HepG2 (cell line): ENCODE results near the gene BTBD7. TPM values are rescaled to one million over a fixed set of nuclear protein-coding genes. Genes with fewer than 3 reads are reported as not detected.
A peak's percentile ranks its signal among the peaks of the same experiment; 100 is the strongest.

Experiments used
- ATAC-seq: fragments of 200-7000 bp; cut with Tn5 transposase; 3 replicates; pipeline ENCODE4 v1.9.1; 2020; ENCODE audit warnings: mild to moderate bottlenecking, moderate library complexity
- BruUV-seq: library from RNA; stranded (reverse); fragments of 400-500 nt; replicated peaks from 2 replicates; lab custom pipeline; 2021; lab: Mats Ljungman, UMichigan
- CTCF ChIA-PET: fragments of 300-600 bp; formaldehyde crosslinking; extraction: SDS; loops from one replicate; lab custom pipeline; 2021; ENCODE audit warnings: low total read pairs, inconsistent platforms, low intra/inter-chr PET ratio; lab: Yijun Ruan, JAX
- POLR2A ChIA-PET: fragments of 350-600 bp; sonication (Branson Sonifier 250); formaldehyde crosslinking; loops from one replicate; lab custom pipeline; 2020; ENCODE audit warnings: antibody characterized with exemption, inconsistent platforms; lab: Yijun Ruan, JAX
- DNase-seq: peaks from one replicate; pipeline ENCODE4 v3.0.0-alpha.2; 2015; ENCODE audit warnings: low spot score
- FAIRE-seq: peaks from 3 replicates; lab custom pipeline; 2011; peaks lifted over from hg19 to GRCh38; lab: Jason Lieb, UNC
- H2AFZ ChIP-seq: one replicate; pipeline ENCODE4 v1.6.1; 2011; ENCODE audit warnings: low read length, inconsistent platforms
- H3K27ac ChIP-seq: fragments of 300-600 bp; 3 replicates; pipeline ENCODE4 v1.8.0; 2011; ENCODE audit warnings: mixed run types, mild to moderate bottlenecking, mixed read lengths, low read length, inconsistent platforms; ENCODE audit not compliant: insufficient read depth; ENCODE audit errors: extremely low read length
- H3K27me3 ChIP-seq, 2 experiments: fragments of 200-600 bp in 1 of 2; 2 replicates in 1 of 2; 3 replicates in 1 of 2; pipeline versions ENCODE4 v1.6.0 to v1.8.0; 2011; ENCODE audit warnings: low read length in 2 of 2, mild to moderate bottlenecking in 2 of 2, moderate library complexity in 2 of 2, inconsistent platforms in 1 of 2; ENCODE audit not compliant: insufficient read depth in 2 of 2, control insufficient read depth in 1 of 2
- H3K36me3 ChIP-seq, 2 experiments: fragments of 200-600 bp in 1 of 2; replicated peaks in 1 of 2; 2 replicates in 1 of 2; 3 replicates in 1 of 2; pipeline versions ENCODE4 v1.5.1 to v1.8.0; 2011; ENCODE audit warnings: low read length in 2 of 2, inconsistent platforms in 1 of 2; ENCODE audit not compliant: insufficient read depth in 2 of 2, control insufficient read depth in 1 of 2
- H3K4me1 ChIP-seq: 2 replicates; pipeline ENCODE4 v1.5.1; 2012; ENCODE audit warnings: low read length, inconsistent platforms; ENCODE audit not compliant: insufficient read depth
- H3K4me2 ChIP-seq: 2 replicates; pipeline ENCODE4 v1.6.0; 2011; ENCODE audit warnings: low read depth, low read length, inconsistent platforms
- H3K4me3 ChIP-seq, 3 experiments: fragments of 200-600 bp in 1 of 3; sonication (generic), shearing (Covaris generic) in 1 of 3; replicated peaks in 1 of 3; 2 replicates each; pipeline ENCODE4 v1.5.1; 2011 to 2016; ENCODE audit warnings: low read length in 3 of 3, inconsistent platforms in 2 of 3, low read depth in 2 of 3, mild to moderate bottlenecking in 2 of 3, control low read depth in 1 of 3, mixed read lengths in 1 of 3; ENCODE audit not compliant: insufficient read depth in 1 of 3
- H3K79me2 ChIP-seq: one replicate; pipeline ENCODE4 v1.6.1; 2011; ENCODE audit warnings: low read length, inconsistent platforms; ENCODE audit not compliant: insufficient read depth
- H3K9ac ChIP-seq: 2 replicates; pipeline ENCODE4 v1.6.0; 2011; ENCODE audit warnings: mild to moderate bottlenecking, low read depth, low read length, inconsistent platforms; ENCODE audit not compliant: insufficient read depth
- H3K9me3 ChIP-seq: 2 replicates; pipeline ENCODE4 v1.5.1; 2012; ENCODE audit warnings: mild to moderate bottlenecking, low read length
- H4K20me1 ChIP-seq: 2 replicates; pipeline ENCODE4 v1.6.0; 2011; ENCODE audit warnings: inconsistent platforms, mild to moderate bottlenecking, low read length, moderate library complexity; ENCODE audit not compliant: insufficient read depth
- ATF3 ChIP-seq: sonication (generic); formaldehyde crosslinking; IDR thresholded peaks from 2 replicates; pipeline ENCODE4 v1.4.0; 2020; ENCODE audit warnings: missing genetic modification reagents
- BHLHE40 ChIP-seq: IDR thresholded peaks from 2 replicates; pipeline ENCODE4 v1.6.1; 2011; ENCODE audit warnings: low read length, improper control_type of control experiment
- BORCS8-MEF2B ChIP-seq: sonication (generic); formaldehyde crosslinking; IDR thresholded peaks from 2 replicates; pipeline ENCODE4 v1.8.0; 2022; ENCODE audit warnings: mild to moderate bottlenecking, missing genetic modification reagents
- CREM ChIP-seq, 2 experiments: sonication (generic) in 1 of 2; formaldehyde crosslinking in 1 of 2; IDR thresholded peaks; 2 replicates each; pipeline versions ENCODE4 v1.4.0 to v1.6.1; 2016 to 2020; ENCODE audit warnings: antibody characterized with exemption in 1 of 2, mild to moderate bottlenecking in 1 of 2, missing genetic modification reagents in 1 of 2
- GATAD2A ChIP-seq: IDR thresholded peaks from 2 replicates; pipeline ENCODE4 v1.6.1; 2016
- HNRNPK ChIP-seq: fragments of 200-400 bp; formaldehyde crosslinking; IDR thresholded peaks from 2 replicates; pipeline ENCODE4 v1.6.1; 2018; ENCODE audit warnings: low read length, low read depth, moderate library complexity, mild to moderate bottlenecking; ENCODE audit not compliant: poor library complexity, severe bottlenecking
- NR2F6 ChIP-seq, 2 experiments: IDR thresholded peaks; 2 replicates each; pipeline ENCODE4 v1.6.1; 2016; ENCODE audit warnings: antibody characterized with exemption in 1 of 2, mild to moderate bottlenecking in 1 of 2
- STAG1 ChIP-seq: sonication (generic); formaldehyde crosslinking; IDR thresholded peaks from 2 replicates; pipeline ENCODE4 v1.4.0; 2020; ENCODE audit warnings: missing genetic modification reagents
- ZBTB49 ChIP-seq: sonication (generic); formaldehyde crosslinking; IDR thresholded peaks from 2 replicates; pipeline ENCODE4 v1.4.0; 2020; ENCODE audit warnings: missing genetic modification reagents, borderline replicate concordance
- ZNF143 ChIP-seq: sonication (generic); formaldehyde crosslinking; IDR thresholded peaks from 2 replicates; pipeline ENCODE4 v1.4.0; 2020; ENCODE audit warnings: missing genetic modification reagents
- ZNF329 ChIP-seq: sonication (generic); formaldehyde crosslinking; IDR thresholded peaks from 2 replicates; pipeline ENCODE4 v1.9.0; 2021; ENCODE audit warnings: low read depth, mild to moderate bottlenecking, missing genetic modification reagents
- ZNF451 ChIP-seq: sonication (generic); formaldehyde crosslinking; IDR thresholded peaks from 2 replicates; pipeline ENCODE4 v1.5.0; 2020; ENCODE audit warnings: mild to moderate bottlenecking, missing genetic modification reagents
- ZNF513 ChIP-seq: sonication (generic); formaldehyde crosslinking; conservative IDR thresholded peaks from 2 replicates; pipeline ENCODE4 v1.5.0; 2020; ENCODE audit warnings: missing genetic modification reagents
- ZNF776 ChIP-seq: sonication (generic); formaldehyde crosslinking; IDR thresholded peaks from 2 replicates; pipeline ENCODE4 v1.4.0; 2020; ENCODE audit warnings: mild to moderate bottlenecking, missing genetic modification reagents
- WGBS: methylation state at CpG from one replicate; pipeline ENCODE4 v1.1.6; 2017; ENCODE audit warnings: low lambda C conversion rate; 5-methylcytosine and 5-hydroxymethylcytosine counted together
- in situ Hi-C: cut with HindIII; loops from 2 replicates; pipeline ENCODE4 v1.10.0; 2017; ENCODE audit warnings: low pct_unique_long_range_greater_than_20kb; ENCODE audit not compliant: extremely low pct_ligation_motif_present
- intact Hi-C: fragments of 100-400 bp; cut with micrococcal nuclease; formaldehyde crosslinking; loops from one replicate; pipeline ENCODE4 v1.10.0; 2022; ENCODE audit not compliant: unreplicated experiment
- polyA plus RNA-seq, 8 experiments: library from polyadenylated mRNA; depleted of rRNA in 3 of 8; stranded (reverse) in 7 of 8; unstranded in 1 of 8; fragments of >200 nt; fragmentation: Illumina TruSeq in 4 of 8; extraction: Trizol in 4 of 8; gene quantifications; 2 replicates each; pipeline versions ENCODE4 v1.2.1 to v1.2.3, GENCODE V29; 2011 to 2016; ENCODE audit warnings: low read depth in 4 of 8, missing spikeins in 1 of 8, mixed read lengths in 1 of 8; ENCODE audit not compliant: insufficient read depth in 1 of 8
- total RNA-seq, 5 experiments: library from RNA; depleted of rRNA; stranded (reverse); fragments of >200 nt; fragmentation: Illumina TruSeq; extraction: Trizol; gene quantifications; 2 replicates each; pipeline ENCODE4 v1.2.3, GENCODE V29; 2016; ENCODE audit warnings: low read depth in 1 of 5

Gene BTBD7
- total and polyA plus RNA-seq, 2 of the 13 experiments (the other 11 are each of a cell fraction or from before 2014, with no cell fraction given), result 11.6 to 15.2 TPM

GRCh38 chr14:93207468-93208308 is 125.1 kb downstream of the BTBD7 start (continued):
- TF ChIP-seq ZBTB49 (CRISPR knock-in tag) (no peak), BORCS8-MEF2B (CRISPR knock-in tag) (peak; percentile 2; the same call in 1 of the 2 replicates), ZNF329 (0 out of 2 replicates have a peak, but pooled peaks have one; percentile 2), NR2F6 (IDR thresholded peaks at IDR 0.05) (no peak), NR2F6 (CRISPR knock-in tag; IDR thresholded peaks at IDR 0.05) (no peak), STAG1 (CRISPR knock-in tag) (peak; percentile 49)

- intact Hi-C loops, result loop anchor here (2.0 to 5.0 kb wide), 3 partner anchors 22 to 125 kb away; partner anchors contain the start of genes BTBD7, LYSET and MOAP1
- ChIA-PET POLR2A (interaction anchor here (0.7 to 2.7 kb wide), 7 partner anchors 12 to 244 kb away, joined by 3 to 26 read pairs (median 3); partner anchors contain the start of genes LYSET and MOAP1), CTCF (interaction anchor here (1.1 to 1.8 kb wide), 2 partner anchors 94 to 336 kb away, joined by 3 to 6 read pairs; no protein-coding TSS in a partner anchor)
- no peaks in the 10 kb centered on the region; a peak in 1 of 5 replicates for H3K27me3 ChIP-seq
- peak within 1 kb of the TSS; percentile 88 for H3K4me2 ChIP-seq
- H4K20me1 ChIP-seq, result no peaks in the 10 kb centered on the region
- under 1% methylated on average over 27 of the region's 65 CpGs for WGBS
- H3K27ac ChIP-seq, result peak within 1 kb of the TSS; percentile 87
- peak within 1 kb of the TSS; percentile 85 for H3K9ac ChIP-seq
- ATAC-seq (peak; percentile 96), FAIRE-seq (peak; percentile 81), DNase-seq (peak; percentile 96)
- peaks cover under 1 to 1% of the 10 kb centered on the region in 2 experiments; a peak in 2 of 5 replicates for H3K36me3 ChIP-seq
- peaks cover 29% of the 10 kb centered on the region for H3K4me1 ChIP-seq
- H3K79me2 ChIP-seq, result peaks cover 20% of the 10 kb centered on the region
- peak within 1 kb of the TSS; percentile 81 for H2AFZ ChIP-seq
- in situ Hi-C loops, result no loop called here
- BruUV-seq, result no TSS peak
- no peaks in the 10 kb centered on the region for H3K9me3 ChIP-seq
- H3K4me3 ChIP-seq, result peak within 1 kb of the TSS; percentile 77 to 98 (median 92)
- TF ChIP-seq ZNF513 (CRISPR knock-in tag) (no peak), HNRNPK (peak; percentile 16), ZNF776 (CRISPR knock-in tag) (peak; percentile 77; the same call in 1 of the 2 replicates), ZNF143 (peak; percentile 58; the same call in 1 of the 2 replicates), CREM (IDR thresholded peaks at IDR 0.05) (peak; percentile 83), CREM (CRISPR knock-in tag; IDR thresholded peaks at IDR 0.05) (no peak), ATF3 (CRISPR knock-in tag) (0 out of 2 replicates have a peak, but pooled peaks have one; percentile 8), BHLHE40 (no peak), ZNF451 (CRISPR knock-in tag) (0 out of 2 replicates have a peak, but pooled peaks have one; percentile 49), GATAD2A (peak; percentile 25; the same call in 1 of the 2 replicates)
Measured at GRCh38 chr14:93206793-93207467, 125.9 kb downstream of the BTBD7 start, which contains the start of the genes GON7 and UBR7. Gene GON7 (minus strand): TSS chr14:93207065. CDS start chr14:93207037, 28 bp downstream. Gene UBR7 (plus strand): TSS chr14:93207256. CDS start chr14:93207292, 36 bp downstream.
